Tibial nerve (tissue), 3 donors: Measurements from ENCODE around the gene ITFG1.

Source experiments
- POLR2A ChIP-seq, 2 donors: fragments of 450-650 bp; IDR thresholded peaks; one replicate each; pipeline ENCODE4 v1.6.1; 2017; ENCODE audit warnings: antibody characterized with exemption in 2 of 2, mild to moderate bottlenecking in 2 of 2, moderate library complexity in 2 of 2
- TF ChIP-seq, protein P1 (sequence below), 5 experiments: fragments of 200-600 bp in 3 of 5; fragments of 450-650 bp in 2 of 5; sonication (generic) in 3 of 5; IDR thresholded peaks; one replicate each; pipeline ENCODE4 v1.5.1; 2016 to 2019; ENCODE audit warnings: antibody characterized with exemption in 5 of 5, mild to moderate bottlenecking in 3 of 5, moderate library complexity in 2 of 5

DNA sequence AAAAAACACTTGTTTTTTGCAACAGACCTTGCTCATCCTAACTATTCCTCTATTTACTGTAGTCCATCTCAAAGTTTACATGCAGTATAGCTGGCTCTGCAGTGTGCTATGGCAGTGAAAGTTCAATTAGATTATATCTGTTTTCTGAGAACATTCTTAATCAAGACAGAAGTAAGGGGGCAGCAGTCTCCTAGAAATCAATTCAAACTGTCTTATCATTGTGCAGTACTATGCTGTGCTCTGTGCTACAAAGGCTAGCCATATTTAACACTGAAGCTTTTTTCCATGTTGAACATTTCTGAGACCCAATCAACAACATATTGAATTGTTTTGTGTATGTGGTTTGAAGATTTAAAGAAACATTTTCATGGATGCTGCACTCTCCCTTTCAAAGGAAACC lies 328.6 kb downstream of the ITFG1 start:
- TF ChIP-seq, protein P1, sequence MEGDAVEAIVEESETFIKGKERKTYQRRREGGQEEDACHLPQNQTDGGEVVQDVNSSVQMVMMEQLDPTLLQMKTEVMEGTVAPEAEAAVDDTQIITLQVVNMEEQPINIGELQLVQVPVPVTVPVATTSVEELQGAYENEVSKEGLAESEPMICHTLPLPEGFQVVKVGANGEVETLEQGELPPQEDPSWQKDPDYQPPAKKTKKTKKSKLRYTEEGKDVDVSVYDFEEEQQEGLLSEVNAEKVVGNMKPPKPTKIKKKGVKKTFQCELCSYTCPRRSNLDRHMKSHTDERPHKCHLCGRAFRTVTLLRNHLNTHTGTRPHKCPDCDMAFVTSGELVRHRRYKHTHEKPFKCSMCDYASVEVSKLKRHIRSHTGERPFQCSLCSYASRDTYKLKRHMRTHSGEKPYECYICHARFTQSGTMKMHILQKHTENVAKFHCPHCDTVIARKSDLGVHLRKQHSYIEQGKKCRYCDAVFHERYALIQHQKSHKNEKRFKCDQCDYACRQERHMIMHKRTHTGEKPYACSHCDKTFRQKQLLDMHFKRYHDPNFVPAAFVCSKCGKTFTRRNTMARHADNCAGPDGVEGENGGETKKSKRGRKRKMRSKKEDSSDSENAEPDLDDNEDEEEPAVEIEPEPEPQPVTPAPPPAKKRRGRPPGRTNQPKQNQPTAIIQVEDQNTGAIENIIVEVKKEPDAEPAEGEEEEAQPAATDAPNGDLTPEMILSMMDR (IDR thresholded peaks at IDR 0.05) = no peak
- TF ChIP-seq POLR2A (IDR thresholded peaks at IDR 0.05) = no peak
